ENCODE data around the gene IFT122. TPM values are rescaled to one million over a fixed set of nuclear protein-coding genes. Genes with fewer than 3 reads are reported as not detected.

IFT122 gene
- total RNA-seq, 1 donor = 21.4 TPM

DNA sequence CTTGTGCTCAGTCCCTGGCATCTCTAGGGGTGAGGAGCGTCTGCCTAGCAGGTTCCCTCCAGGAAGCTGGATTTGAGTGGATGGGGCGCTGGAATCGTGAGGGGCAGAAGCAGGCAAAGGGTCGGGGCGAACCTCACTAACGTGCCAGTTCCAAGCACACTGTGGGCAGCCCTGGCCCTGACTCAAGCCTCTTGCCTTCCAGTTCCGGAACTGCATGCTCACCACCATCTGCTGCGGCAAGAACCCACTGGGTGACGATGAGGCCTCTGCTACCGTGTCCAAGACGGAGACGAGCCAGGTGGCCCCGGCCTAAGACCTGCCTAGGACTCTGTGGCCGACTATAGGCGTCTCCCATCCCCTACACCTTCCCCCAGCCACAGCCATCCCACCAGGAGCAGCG, 93.4 kb downstream of the IFT122 start:
- TF ChIP-seq, protein P1, sequence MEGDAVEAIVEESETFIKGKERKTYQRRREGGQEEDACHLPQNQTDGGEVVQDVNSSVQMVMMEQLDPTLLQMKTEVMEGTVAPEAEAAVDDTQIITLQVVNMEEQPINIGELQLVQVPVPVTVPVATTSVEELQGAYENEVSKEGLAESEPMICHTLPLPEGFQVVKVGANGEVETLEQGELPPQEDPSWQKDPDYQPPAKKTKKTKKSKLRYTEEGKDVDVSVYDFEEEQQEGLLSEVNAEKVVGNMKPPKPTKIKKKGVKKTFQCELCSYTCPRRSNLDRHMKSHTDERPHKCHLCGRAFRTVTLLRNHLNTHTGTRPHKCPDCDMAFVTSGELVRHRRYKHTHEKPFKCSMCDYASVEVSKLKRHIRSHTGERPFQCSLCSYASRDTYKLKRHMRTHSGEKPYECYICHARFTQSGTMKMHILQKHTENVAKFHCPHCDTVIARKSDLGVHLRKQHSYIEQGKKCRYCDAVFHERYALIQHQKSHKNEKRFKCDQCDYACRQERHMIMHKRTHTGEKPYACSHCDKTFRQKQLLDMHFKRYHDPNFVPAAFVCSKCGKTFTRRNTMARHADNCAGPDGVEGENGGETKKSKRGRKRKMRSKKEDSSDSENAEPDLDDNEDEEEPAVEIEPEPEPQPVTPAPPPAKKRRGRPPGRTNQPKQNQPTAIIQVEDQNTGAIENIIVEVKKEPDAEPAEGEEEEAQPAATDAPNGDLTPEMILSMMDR (IDR thresholded peaks at IDR 0.05; ENCODE audit: insufficient read depth, low read length) = no peak
- no peak for DNase-seq (ENCODE audit: low read depth)
- no peak overlapping the region for H3K4me3 ChIP-seq (ENCODE audit: low read depth, low read length)

DNA sequence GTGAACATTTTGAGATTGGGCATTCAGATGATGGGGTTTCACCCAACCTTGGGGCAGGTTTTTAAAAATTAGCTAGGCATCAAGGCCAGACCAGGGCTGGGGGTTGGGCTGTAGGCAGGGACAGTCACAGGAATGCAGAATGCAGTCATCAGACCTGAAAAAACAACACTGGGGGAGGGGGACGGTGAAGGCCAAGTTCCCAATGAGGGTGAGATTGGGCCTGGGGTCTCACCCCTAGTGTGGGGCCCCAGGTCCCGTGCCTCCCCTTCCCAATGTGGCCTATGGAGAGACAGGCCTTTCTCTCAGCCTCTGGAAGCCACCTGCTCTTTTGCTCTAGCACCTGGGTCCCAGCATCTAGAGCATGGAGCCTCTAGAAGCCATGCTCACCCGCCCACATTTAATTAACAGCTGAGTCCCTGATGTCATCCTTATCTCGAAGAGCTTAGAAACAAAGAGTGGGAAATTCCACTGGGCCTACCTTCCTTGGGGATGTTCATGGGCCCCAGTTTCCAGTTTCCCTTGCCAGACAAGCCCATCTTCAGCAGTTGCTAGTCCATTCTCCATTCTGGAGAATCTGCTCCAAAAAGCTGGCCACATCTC, 94.5 kb downstream of the IFT122 start:
- no peak overlapping the region for H3K4me3 ChIP-seq (ENCODE audit: low read depth, low read length)
- DNase-seq (ENCODE audit: low read depth) = no peak
- TF ChIP-seq, protein P1 (IDR thresholded peaks at IDR 0.05; ENCODE audit: insufficient read depth, low read length) = no peak

DNA sequence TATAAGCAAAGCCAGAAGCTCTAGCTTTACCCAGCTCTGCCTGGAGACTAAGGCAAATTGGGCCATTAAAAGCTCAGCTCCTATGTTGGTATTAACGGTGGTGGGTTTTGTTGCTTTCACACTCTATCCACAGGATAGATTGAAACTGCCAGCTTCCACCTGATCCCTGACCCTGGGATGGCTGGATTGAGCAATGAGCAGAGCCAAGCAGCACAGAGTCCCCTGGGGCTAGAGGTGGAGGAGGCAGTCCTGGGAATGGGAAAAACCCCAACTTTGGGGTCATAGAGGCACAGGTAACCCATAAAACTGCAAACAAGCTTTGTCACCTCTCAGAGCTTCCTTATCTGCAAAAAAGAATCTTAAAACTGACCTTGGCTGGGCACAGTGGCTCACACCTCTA, 95.1 kb downstream of the IFT122 start:
- DNase-seq (ENCODE audit: low read depth) = no peak
- TF ChIP-seq, protein P1 (IDR thresholded peaks at IDR 0.05; ENCODE audit: insufficient read depth, low read length) = no peak
- no peak overlapping the region for H3K4me3 ChIP-seq (ENCODE audit: low read depth, low read length)

DNA sequence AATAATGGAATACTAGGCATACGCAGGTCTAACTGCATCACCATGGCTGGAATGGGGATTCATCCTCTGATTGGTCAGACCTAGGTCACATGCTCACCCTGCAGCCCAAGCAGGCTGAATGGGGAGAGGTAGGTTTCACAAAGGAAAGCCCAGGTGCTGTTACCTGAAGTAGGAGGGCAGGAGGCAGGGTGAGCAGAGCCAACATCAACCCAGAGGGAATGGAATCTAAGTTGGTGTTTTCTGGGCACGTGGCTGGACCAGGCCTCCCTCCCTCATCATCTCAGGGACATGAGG, 96.3 kb downstream of the IFT122 start:
- no peak for DNase-seq (ENCODE audit: low read depth)
- H3K4me3 ChIP-seq (ENCODE audit: low read depth, low read length) = no peak overlapping the region
- TF ChIP-seq, protein P1 (IDR thresholded peaks at IDR 0.05; ENCODE audit: insufficient read depth, low read length) = no peak

DNA sequence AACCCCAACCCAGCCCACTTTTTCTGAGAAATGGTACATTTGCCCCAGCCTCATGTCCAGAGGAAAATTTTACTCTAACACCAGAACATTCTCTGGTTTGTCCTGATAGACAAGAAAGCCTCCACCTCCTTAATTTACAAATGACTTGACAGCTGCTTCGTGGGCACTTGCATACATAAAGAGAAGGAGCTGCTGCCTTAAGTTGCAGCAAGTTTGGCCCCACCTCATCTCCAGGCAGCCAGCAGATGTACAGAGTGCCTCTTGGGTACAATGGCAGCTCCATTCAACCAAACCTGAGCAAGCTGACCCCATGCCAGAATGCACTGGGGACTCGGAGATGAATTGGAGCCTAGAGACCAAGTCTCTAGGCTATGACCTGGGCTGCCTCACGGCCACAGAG, 96.8 kb downstream of the IFT122 start:
- no peak overlapping the region for H3K4me3 ChIP-seq (ENCODE audit: low read depth, low read length)
- no peak for DNase-seq (ENCODE audit: low read depth)
- TF ChIP-seq, protein P1 (IDR thresholded peaks at IDR 0.05; ENCODE audit: insufficient read depth, low read length) = no peak

DNA sequence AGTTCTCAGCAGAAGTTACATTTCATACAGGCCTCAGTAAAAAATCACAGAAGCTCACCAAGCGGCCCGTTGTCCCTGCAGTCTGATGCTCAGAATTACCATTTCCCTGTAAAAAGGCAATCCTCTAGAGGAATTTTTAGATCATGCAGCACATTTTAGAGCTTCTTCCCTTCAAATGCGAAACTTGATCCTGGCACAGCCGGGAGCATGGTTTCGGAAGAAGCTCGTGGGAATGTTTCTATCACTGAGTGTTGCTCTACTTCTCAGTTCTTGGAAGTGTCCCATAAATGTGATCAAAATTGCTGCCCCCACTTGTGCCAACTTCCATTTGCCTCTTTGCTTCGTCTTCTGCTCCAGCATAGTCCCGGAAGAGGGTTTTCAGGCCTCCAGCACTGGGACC, 99.2 kb downstream of the IFT122 start:
- TF ChIP-seq, protein P1 (IDR thresholded peaks at IDR 0.05; ENCODE audit: insufficient read depth, low read length) = no peak
- no peak for DNase-seq (ENCODE audit: low read depth)
- H3K4me3 ChIP-seq (ENCODE audit: low read depth, low read length) = no peak overlapping the region

All from fibroblast of the aortic adventitia (primary cell).